HUES6 (cell line): ENCODE results near the gene CNIH2.
"Not testable (repeated sequence)": the region's sequence is repeated elsewhere in the genome, so short reads cannot be mapped to it uniquely, and the experiment has no call there.

ENCODE experiments used
- H3K27ac ChIP-seq: 2 replicates; pipeline ENCODE4 v1.7.0; 2013; ENCODE audit warnings: low read depth, mild to moderate bottlenecking, low read length, inconsistent platforms
- H3K27me3 ChIP-seq: 2 replicates; pipeline ENCODE4 v1.6.1; 2013; ENCODE audit warnings: low read length; ENCODE audit not compliant: control insufficient read depth, insufficient read depth
- H3K36me3 ChIP-seq: 2 replicates; pipeline ENCODE4 v1.6.1; 2013; ENCODE audit warnings: low read length; ENCODE audit not compliant: control insufficient read depth, insufficient read depth
- H3K4me1 ChIP-seq: 2 replicates; pipeline ENCODE4 v1.6.1; 2013; ENCODE audit warnings: low read length; ENCODE audit not compliant: control insufficient read depth, insufficient read depth
- H3K4me3 ChIP-seq: 2 replicates; pipeline ENCODE4 v1.5.1; 2013; ENCODE audit warnings: low read depth, low read length
- H3K9ac ChIP-seq: one replicate; pipeline ENCODE4 v1.6.1; 2013; ENCODE audit warnings: mild to moderate bottlenecking, low read length
- H3K9me3 ChIP-seq: 2 replicates; pipeline ENCODE4 v1.6.1; 2013; ENCODE audit warnings: low read depth, low read length; ENCODE audit not compliant: control insufficient read depth, insufficient read depth

The CNIH2 gene

GRCh38 chr11:66239998-66240780, 37.8 kb upstream of the CNIH2 start:
- H3K36me3 ChIP-seq = peaks cover 37% of the 10 kb centered on the region

GRCh38 chr11:66240781-66241136, 37.2 kb upstream of the CNIH2 start:
- no peaks in the 10 kb centered on the region for H3K27me3 ChIP-seq
- H3K36me3 ChIP-seq = peaks cover 32% of the 10 kb centered on the region
- no peak overlapping the region for H3K27ac ChIP-seq
- H3K9me3 ChIP-seq = no peaks in the 10 kb centered on the region
- no peak overlapping the region for H3K4me3 ChIP-seq
- H3K9ac ChIP-seq = no peak overlapping the region
- peaks cover 5% of the 10 kb centered on the region; the same call in 1 of the 2 replicates for H3K4me1 ChIP-seq

More at GRCh38 chr11:66239998-66240780, 37.8 kb upstream of the CNIH2 start:
- H3K27ac ChIP-seq = no peak overlapping the region
- no peak overlapping the region for H3K9ac ChIP-seq
- H3K4me3 ChIP-seq = no peak overlapping the region
- H3K9me3 ChIP-seq = no peaks in the 10 kb centered on the region
- H3K27me3 ChIP-seq = no peaks in the 10 kb centered on the region
- H3K4me1 ChIP-seq = peaks cover 5% of the 10 kb centered on the region; the same call in 1 of the 2 replicates

- Histone ChIP-seq H3K9ac (no peak overlapping the region), H3K27me3 (no peaks in the 10 kb centered on the region), H3K9me3 (no peaks in the 10 kb centered on the region), H3K36me3 (peaks cover 26% of the 10 kb centered on the region), H3K4me3 (no peak overlapping the region), H3K4me1 (peaks cover 5% of the 10 kb centered on the region; the same call in 1 of the 2 replicates), H3K27ac (no peak overlapping the region)
Measured at GRCh38 chr11:66242095-66242765, 35.7 kb upstream of the CNIH2 start.

GRCh38 chr11:66243782-66244535, 34.0 kb upstream of the CNIH2 start:
- Histone ChIP-seq H3K27me3 (no peaks in the 10 kb centered on the region), H3K36me3 (peaks cover 22% of the 10 kb centered on the region), H3K4me3 (no peak overlapping the region), H3K27ac (no peak overlapping the region), H3K9ac (peak overlapping the region; percentile 16), H3K9me3 (no peaks in the 10 kb centered on the region), H3K4me1 (peaks cover 5% of the 10 kb centered on the region; the same call in 1 of the 2 replicates)

- peaks cover 9% of the 10 kb centered on the region for H3K36me3 ChIP-seq
Measured at GRCh38 chr11:66247295-66247694, 30.7 kb upstream of the CNIH2 start.

GRCh38 chr11:66247801-66248200, 30.2 kb upstream of the CNIH2 start:
- Histone ChIP-seq H3K27ac (no peak overlapping the region), H3K27me3 (no peaks in the 10 kb centered on the region), H3K9me3 (no peaks in the 10 kb centered on the region), H3K4me3 (no peak overlapping the region), H3K9ac (no peak overlapping the region), H3K4me1 (no peaks in the 10 kb centered on the region; the same call in 1 of the 2 replicates), H3K36me3 (peaks cover 5% of the 10 kb centered on the region; the same call in 1 of the 2 replicates)

More at GRCh38 chr11:66247295-66247694, 30.7 kb upstream of the CNIH2 start:
- no peak overlapping the region for H3K4me3 ChIP-seq
- H3K27ac ChIP-seq = no peak overlapping the region
- no peaks in the 10 kb centered on the region for H3K27me3 ChIP-seq
- H3K4me1 ChIP-seq = no peaks in the 10 kb centered on the region; the same call in 1 of the 2 replicates
- no peaks in the 10 kb centered on the region for H3K9me3 ChIP-seq
- no peak overlapping the region for H3K9ac ChIP-seq

- no peak overlapping the region for H3K4me3 ChIP-seq
- H3K9me3 ChIP-seq = no peaks in the 10 kb centered on the region
- H3K27ac ChIP-seq = no peak overlapping the region
- no peaks in the 10 kb centered on the region; the same call in 1 of the 2 replicates for H3K4me1 ChIP-seq
- no peak overlapping the region for H3K9ac ChIP-seq
- H3K27me3 ChIP-seq = no peaks in the 10 kb centered on the region
- peaks cover 5% of the 10 kb centered on the region; the same call in 1 of the 2 replicates for H3K36me3 ChIP-seq
Measured at GRCh38 chr11:66248903-66249302, 29.1 kb upstream of the CNIH2 start.

- Histone ChIP-seq H3K9me3 (no peaks in the 10 kb centered on the region), H3K4me3 (no peak overlapping the region), H3K4me1 (peaks cover 6% of the 10 kb centered on the region; the same call in 1 of the 2 replicates), H3K27me3 (no peaks in the 10 kb centered on the region), H3K27ac (no peak overlapping the region), H3K9ac (no peak overlapping the region), H3K36me3 (peaks cover 5% of the 10 kb centered on the region; the same call in 1 of the 2 replicates)
Measured at GRCh38 chr11:66251809-66252208, 26.2 kb upstream of the CNIH2 start.

GRCh38 chr11:66253081-66253480, 24.9 kb upstream of the CNIH2 start:
- H3K9ac ChIP-seq, H3K4me1 ChIP-seq, H3K4me3 ChIP-seq, H3K27me3 ChIP-seq, H3K36me3 ChIP-seq, H3K27ac ChIP-seq, H3K9me3 ChIP-seq: not testable (repeated sequence)

- Histone ChIP-seq H3K9me3 (no peaks in the 10 kb centered on the region), H3K36me3 (peaks cover 36% of the 10 kb centered on the region), H3K4me1 (peaks cover 7% of the 10 kb centered on the region; the same call in 1 of the 2 replicates), H3K27ac (no peak overlapping the region), H3K9ac (peak overlapping the region; percentile 85), H3K27me3 (no peaks in the 10 kb centered on the region), H3K4me3 (peak overlapping the region; percentile 72)
Measured at GRCh38 chr11:66258473-66258893, 19.5 kb upstream of the CNIH2 start.
